ENCODE measurements around the gene HIGD1B.

Gene HIGD1B

DNA sequence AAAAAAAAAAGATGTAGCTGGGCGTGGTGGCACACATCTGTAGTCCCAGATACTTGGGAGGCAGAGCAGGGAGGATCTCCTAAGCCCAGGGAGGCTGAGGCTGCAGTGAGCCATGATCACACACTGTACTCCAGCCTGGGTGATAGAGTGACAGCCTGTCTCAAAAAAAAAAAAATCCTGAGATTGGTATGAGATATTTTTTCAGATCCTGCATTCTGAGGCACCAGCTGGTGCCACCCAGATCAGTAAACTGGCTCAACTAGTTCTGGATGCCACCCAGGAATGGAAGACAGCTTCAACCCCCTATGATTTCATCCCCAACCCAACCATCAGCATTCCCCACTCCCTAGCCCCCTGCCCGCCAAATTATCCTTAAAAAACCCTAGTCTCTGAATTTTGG lies 10.5 kb upstream of the HIGD1B start:
- no peak for FAIRE-seq
- no peak for DNase-seq (ENCODE audit: low spot score)

DNA sequence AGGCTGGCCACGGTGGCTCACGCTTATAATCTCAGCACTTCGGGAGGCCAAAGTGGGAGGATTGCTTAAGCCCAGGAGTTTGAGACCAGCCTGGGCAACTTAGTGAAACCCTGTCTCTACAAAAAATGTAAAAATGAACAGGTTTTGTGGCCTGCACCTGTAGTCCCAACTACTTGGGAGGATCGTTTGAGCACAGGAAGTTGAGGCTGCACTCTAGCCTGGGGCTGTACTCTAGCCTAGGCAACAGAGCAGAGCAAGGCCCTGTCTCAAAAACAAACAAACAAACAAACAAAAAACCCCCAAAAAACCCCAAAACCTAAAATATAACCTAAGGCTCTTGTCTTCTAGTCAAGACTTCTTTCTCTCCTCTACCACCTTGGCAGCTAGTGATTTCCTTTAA lies 7.4 kb upstream of the HIGD1B start:
- DNase-seq (ENCODE audit: low spot score) = no peak
- no peak for FAIRE-seq

DNA sequence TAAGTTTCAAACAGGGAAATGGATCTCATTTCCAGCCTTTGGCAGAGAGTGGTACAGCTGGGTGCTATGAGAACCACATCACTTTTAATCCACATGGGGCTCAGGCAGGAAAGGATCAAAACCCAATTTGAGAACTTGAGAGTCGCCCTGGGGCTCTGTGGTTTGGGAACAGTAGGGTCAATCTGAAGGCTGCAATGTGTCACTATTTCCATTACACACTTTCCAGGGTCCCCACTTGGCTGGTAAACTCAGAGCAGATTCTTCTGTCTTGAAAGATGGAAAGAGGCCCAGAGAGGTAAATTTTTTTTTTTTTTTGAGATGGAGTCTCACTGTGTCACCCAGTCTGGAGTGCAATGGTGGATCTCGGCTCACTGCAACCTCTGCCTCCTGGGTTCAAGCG lies 6.7 kb upstream of the HIGD1B start:
- DNase-seq (ENCODE audit: low spot score) (no peak), FAIRE-seq (no peak)

DNA sequence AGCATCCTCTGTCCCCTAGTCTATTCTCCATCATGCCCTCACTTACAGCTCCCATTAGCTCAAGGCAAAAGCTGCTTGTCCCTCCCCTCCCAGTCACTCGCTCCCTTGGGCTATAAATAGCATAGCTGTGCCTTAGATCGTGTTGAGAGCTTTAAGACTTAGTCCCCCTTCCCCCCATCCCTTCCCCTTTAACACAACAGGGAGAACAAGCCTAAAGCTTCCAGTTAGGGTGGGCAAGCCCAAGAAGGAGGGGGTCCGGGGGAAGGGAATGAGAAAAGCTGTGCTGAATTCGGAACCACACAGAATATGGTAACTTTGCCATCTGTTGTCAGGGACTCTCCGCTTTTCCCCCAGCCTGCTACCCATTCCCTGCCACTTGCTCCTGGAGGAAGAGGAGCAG lies 4.9 kb upstream of the HIGD1B start:
- FAIRE-seq = no peak

DNA sequence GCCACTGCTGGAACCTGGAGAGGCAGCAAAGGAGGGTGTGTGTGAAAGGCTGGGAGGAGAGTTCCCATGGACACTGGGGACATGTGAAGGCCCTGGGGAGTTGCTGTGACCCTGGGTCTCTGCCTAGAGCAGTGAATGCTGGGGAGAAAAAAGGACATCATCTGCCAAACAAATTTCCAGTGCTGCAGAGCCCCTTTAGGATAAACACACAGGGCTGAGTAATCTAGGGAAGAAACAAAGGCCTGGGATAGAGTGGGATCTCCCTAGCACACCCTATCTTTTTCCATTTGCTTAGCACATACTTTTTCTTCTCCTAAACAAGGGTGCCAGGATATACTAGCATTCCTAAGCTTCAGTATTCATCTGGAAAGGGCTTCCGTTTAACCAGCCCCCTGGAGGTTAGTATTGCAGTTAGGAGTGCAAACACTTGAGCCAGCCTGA lies 3.3 kb upstream of the HIGD1B start:
- DNase-seq (ENCODE audit: low spot score) (no peak), FAIRE-seq (no peak)

More for the DNA sequence above, 4.9 kb upstream of the HIGD1B start:
- DNase-seq (ENCODE audit: low spot score) = no peak

DNA sequence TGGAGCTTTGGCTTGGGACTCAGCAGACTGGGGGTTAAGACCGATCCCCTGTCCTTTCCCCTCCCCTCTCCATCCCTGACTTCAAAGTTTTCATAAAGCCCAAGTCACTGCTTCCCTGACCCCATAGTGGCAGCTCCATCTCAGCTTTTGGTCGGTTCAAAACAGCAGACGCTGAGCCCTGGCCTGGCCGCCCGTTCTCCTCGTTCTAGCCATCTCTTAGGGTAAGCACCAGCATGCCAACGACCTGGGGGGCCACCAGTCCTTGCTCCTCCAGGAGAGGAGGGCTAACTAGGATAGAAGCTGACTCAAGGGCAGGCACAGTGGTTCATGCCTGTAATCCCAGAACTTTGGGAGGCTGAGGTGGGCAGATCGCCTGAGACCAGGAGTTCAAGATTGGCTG lies 1.5 kb upstream of the HIGD1B start:
- DNase-seq (ENCODE audit: low spot score) (no peak), FAIRE-seq (no peak)

DNA sequence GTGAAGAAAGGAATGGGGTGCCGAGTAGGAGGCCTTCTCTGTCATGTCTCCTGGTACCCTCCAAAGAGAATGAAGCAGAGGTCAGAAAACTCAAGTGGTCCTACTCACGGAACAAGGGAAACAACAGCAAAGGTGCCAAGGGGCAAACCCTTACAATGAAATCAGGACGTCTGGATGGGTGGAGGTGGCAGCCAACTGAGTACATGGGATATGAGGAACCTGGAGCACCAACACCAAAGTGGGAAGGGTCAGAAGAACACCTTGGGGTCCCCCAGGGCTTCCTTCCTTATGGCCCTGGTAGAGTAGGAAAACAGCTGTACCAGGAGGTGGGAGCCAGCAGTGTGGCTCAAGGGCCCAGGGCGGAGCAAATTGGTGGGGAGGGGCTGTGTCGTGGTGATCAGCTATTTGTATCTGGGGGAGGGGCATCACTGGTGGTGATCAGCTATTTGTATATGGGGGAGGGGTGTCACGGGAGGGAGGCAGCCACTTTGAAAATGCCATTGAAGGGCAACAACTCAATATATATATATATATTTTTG lies 643 bp downstream of the HIGD1B start:
- FAIRE-seq (no peak), DNase-seq (ENCODE audit: low spot score) (no peak)

DNA sequence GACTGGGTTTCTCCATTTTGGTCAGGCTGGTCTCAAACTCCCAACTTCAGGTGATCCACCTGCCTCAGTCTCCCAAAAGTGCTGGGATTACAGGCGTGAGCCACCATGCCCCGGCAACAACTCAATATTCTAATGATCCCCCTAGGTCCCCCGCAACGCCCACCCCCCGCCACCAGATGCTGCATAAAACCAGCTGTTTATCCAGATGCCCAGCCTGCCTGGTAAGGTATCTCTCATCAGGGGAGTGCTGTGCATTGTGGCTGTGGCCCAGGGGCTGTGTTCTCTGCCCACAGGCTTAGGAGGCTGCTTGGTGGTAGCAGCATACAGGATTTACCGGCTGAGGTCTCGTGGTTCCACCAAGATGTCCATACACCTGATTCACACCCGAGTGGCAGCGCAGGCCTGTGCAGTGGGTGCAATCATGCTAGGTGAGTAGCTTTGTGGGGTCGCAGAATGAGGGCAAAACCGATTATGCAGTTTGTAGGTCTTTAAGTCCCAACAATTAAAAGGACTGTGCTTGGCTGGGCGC lies 1.3 kb downstream of the HIGD1B start:
- no peak for FAIRE-seq
- no peak for DNase-seq (ENCODE audit: low spot score)

DNA sequence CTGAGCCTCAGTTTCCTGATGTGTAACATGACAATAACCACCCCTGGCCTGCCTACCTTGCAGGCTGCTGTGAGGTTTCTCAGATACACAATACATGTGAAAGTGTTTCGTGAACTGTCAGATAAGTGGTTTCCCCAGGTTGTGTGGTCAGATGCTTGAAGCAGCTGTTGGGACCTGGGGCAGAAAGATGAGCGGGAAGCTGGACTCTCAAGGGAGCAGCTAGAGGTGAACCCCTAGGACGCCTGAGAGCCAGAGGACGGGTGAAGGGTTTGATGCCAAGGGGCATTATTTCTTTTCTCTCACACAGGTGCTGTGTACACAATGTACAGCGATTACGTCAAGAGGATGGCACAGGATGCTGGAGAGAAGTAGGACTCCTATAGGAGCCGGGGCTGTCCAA lies 2.3 kb downstream of the HIGD1B start:
- DNase-seq (ENCODE audit: low spot score) = no peak
- FAIRE-seq = no peak

DNA sequence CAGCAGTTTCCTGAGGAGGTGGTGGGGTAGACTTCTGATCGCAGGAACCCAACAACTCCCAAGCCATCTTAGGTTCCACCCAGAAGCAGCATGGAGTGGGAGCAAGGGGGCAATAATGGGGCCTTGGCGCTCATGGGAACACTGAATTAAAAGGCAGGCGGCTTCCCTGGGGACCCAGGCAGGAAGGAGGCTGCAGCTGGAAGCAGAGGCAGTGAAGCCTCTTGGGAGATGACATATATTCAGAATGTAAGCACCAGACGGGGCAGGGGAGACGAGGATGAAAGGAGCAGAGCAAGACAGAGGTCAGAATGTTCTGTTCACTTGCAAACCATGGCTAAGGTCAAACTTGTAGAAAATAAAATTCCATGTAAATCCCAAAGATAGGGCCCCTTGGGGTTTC lies 2.9 kb downstream of the HIGD1B start:
- FAIRE-seq (no peak), DNase-seq (ENCODE audit: low spot score) (no peak)

DNA sequence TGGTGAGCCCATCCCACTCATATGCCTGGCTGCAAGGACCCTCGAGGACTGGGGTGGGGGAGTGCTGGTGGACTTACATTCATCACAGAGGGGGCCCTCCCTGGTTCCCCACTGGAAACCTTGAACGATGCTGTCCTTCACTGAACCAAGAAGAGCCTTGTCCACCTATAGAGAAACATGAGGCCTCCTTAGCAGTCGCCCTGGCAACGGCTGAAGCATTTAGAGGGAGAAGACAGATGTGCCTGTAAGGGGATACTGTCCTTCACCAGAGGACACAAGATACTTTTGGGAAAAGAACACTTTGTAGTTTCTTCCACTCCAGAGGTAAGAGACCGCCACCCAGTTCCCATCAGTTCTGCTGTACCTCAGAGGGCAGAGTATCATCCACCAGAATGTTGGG lies 6.5 kb downstream of the HIGD1B start:
- no peak for DNase-seq (ENCODE audit: low spot score)
- no peak for FAIRE-seq

DNA sequence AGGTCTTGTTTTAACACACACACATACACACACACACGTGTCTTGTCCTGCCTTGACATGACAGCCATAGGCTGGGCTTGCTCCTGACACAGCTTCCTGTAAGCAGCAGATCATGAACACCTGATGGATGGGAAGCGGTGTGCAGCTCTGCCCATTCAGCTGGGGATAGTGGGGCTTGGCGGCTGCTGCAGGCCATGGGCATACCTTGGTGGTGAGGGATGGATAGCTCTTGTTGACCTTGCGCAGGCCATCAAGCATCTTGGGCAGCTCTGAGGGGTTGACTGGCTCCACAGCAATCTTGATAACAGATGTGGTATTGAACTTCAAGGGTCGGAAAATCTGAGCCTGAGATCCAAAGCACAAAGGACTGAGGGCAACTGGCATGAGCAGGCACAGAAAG lies 12.0 kb downstream of the HIGD1B start:
- DNase-seq (ENCODE audit: low spot score) = no peak
- FAIRE-seq = no peak

DNA sequence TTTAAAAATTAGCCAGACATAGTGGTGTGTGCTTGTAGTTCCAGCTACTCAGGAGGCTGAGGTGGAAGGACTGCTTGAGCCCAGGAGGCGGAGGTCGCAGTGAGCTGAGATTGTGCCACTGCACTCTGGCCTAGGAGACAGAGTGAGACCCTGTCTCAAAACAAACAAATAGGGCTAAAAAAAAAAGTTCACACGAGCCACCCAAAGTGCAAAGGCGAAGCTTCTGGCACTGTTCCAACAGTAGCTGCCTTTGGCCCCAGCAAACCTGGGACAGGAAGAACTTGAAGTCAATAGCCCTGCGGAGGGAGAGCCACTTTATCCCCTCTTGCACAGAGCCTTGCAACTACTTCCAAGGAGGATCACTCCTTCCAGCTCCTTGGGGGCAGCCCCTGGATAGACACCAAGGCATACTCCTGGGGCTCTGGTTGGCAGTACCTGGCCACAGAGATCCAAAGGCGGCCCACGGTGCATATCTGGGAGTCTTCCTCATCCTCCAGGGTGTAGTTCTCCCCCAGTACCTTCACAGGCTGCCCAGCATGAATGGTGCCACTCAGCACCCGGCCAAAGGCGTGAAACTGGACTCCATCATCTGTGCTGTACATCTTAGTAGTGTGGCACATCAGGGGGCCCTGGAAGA lies 14.7 kb downstream of the HIGD1B start:
- DNase-seq (ENCODE audit: low spot score) (no peak), FAIRE-seq (no peak)

DNA sequence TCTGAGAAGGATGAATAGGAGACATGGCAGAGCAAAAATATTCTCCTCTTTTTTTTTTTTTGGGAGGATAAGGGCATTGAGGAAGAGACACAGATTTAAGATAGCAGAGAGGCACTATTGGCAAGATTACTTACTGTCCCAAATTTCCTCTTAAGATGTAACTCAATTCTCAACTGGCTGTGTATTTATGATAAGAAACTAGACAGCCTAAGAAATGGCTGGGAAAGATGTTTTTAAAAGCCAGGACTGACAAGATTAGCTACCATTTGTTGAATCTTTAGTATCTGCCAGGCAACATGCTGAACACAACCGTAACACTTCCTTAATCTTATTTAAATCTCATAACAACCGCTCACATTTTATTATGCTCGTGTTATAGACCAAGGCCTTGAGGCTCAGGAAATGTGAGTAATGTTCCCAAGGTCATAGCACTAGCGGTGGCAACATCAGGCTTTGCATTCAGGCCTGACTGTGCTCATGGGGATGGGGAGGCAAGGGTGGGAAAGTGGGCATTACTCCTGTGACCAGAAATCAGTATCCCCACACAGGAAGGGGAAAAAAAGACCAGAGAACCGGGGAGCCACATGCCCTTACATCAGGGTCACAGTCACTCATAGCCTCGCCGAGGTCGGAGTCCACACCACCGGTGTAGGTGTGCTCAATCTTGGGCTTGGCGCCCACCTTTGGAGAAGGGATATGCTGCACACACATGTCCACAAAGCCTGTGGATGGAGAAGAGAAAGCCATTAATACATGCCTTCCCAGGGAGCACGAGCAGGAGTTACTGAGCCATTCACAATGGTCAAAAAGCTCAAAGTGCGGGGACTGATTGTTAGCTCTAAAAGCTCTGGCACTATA lies 15.6 kb downstream of the HIGD1B start:
- DNase-seq (ENCODE audit: low spot score) = no peak
- FAIRE-seq = no peak

DNA sequence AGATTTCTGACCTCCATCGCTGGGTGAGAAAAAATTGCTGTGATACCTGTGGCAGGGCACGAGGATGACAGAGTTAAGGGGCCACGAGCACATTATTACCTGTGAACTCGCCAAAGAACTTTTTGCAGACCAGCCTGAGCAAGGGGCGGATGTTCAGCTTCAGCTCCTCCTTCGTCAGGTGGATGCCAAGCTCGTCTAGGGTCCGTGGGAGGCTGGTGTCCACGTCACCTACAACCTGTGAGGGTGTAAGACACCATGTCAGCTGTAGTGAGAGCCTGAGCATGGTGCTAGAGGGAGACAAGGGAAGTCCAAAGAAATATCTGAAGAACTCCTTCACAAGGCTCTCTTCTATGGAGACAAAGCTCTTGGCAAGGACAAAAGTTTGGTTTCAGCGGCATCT lies 17.1 kb downstream of the HIGD1B start:
- DNase-seq (ENCODE audit: low spot score) = no peak
- FAIRE-seq = no peak

DNA sequence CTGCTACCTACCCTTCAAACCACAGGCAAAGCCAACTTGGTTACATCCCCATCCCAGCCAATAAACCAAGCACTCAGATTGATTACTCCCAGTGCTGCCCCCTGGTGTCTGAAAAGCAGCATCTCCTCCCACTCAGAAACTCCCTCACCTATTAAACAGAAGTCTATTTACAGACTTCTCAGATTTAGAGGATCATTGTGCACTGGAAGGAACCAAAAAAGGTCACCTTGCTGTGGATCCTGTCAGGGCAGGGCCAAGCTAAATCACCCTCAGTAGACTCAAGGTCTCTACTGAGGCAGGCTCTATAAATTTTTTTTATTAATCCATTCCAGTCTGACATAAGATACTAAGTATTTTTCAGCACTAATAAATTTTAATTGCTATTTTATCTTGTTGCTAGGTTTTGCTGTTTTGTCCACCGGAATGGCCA lies 17.6 kb downstream of the HIGD1B start:
- FAIRE-seq (no peak), DNase-seq (ENCODE audit: low spot score) (peak; percentile 58)

DNA sequence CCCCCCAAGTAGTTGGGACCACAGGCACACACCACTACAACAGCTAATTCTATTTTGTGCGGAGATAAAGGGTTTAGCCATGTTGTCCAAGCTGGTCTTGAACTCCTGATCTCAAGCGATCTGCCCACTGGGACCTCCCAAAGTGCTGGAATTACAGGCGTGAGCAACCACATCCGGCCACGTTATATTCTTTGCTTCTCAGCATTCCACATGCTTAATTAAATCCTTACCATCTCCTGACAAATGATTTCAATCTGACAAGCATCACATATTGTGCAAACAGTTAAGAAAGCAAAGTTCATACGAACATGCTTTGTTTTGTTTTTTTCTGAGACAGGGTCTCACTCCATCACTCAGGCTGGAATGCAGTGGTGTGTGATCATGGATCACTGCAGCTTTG lies 18.2 kb downstream of the HIGD1B start:
- FAIRE-seq = no peak
- DNase-seq (ENCODE audit: low spot score) = no peak

DNA sequence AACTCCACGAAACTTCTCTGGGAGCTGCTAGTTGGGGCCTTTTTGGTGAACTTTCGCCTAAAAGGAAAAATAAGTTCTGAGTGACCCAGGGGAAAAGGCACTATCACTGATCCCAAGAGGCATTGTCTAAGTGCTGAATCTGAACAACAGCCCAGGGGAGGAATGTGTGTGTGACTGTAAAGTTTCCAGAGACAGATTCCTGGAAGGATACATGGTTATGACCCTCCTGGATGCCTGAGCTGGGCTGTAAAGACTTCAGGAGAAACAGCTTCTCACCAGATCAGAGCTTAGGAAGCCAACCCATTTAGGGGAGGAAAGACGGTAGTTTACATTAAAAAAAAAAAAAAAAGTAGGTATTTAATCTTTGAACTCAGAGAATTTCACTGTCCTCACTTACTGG lies 20.2 kb downstream of the HIGD1B start:
- FAIRE-seq (no peak), DNase-seq (ENCODE audit: low spot score) (no peak)

DNA sequence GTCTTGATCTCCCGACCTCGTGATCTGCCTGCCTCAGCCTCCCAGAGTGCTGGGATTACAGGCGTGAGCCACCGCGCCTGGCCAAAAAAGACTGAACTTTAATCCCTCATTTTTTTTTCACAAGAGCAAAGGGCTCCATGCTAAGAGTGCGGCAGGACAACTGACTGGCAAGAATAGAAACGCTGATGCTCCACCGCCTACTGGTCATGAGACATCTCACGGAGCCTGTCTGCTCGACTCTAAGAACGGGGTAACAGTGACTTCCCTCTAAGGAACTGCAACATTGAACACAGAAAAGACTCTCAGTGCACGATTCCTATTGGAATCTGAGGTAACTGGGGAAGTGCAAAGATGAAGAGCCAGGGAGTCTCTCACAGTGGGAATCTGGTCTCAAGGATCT lies 23.9 kb downstream of the HIGD1B start:
- no peak for FAIRE-seq
- DNase-seq (ENCODE audit: low spot score) = no peak

DNA sequence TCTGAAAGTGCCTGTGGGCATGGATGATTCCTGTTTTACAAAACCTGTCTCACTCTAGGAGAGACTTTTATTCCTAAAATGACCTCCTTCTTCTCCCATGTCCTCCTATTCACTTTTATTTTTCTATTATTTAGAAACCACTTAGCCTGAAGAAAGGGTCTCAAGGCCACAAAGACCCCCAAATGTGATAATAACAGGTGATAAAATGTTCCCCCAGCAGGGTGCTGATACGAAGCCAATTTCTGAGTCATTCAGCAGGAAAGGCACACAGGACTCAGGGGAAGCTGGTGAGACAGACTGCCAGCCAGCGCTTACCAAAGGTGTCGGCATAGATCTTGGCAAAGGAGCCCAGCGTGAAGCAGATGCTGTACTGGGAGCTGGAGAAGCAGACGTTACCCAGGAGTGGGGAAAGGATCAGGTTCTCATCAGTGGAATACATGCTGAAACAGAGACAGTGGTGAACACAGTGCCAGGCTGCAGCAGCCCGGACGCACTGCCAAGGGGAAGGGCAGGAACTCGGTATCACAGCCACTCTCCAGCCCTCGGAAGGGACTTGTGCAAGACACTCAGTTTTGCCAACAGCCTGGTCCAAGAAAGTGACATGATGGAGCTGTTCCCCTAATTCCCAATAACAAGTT lies 24.6 kb downstream of the HIGD1B start:
- FAIRE-seq (no peak), DNase-seq (ENCODE audit: low spot score) (no peak)

DNA sequence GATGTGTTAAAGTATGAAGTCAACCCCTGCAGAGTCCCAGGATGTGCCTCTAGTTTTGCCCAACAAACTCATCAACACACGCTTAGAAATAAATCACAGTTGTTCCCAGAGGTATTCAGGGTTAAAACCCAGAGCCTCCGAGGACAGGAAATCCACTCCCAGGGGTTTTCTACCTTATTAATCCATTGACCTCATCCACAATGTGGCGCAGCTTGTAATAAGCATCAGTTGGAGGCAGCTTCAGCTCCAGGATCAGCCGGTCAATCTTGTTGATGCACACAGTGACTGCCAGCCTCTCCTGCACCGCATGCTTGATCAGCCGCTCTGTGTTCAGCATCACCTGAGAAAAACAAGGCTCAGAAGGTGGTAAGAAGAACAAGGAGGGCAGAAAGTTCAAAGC lies 28.1 kb downstream of the HIGD1B start:
- no peak for FAIRE-seq
- no peak for DNase-seq (ENCODE audit: low spot score)

DNA sequence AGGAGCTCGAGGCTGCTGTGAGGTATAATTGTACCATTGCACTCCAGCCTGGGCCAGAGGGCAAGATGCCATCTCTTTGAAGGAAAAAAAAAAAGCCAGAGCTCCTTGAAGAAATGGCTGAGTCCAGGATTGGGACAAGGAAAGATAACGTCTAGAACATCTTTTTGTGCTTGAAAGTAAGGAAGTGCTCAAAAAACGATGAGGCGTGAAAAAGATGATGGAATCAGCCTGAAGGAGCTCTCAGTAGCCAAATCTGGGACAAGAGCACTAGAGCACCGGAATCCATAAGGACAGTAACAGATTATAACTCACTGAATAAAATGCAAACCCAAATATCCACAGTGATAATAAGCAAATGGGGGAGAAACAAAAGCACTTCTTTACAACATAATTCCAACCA lies 29.4 kb downstream of the HIGD1B start:
- DNase-seq (ENCODE audit: low spot score) (no peak), FAIRE-seq (no peak)

Data from RCC 7860 (cell line).